NCI-H146 treated with DMSO at 0.1 percent for 48 hours (cell line): ENCODE data around the gene VEPH1.
"Not testable (repeated sequence)": the region's sequence is repeated elsewhere in the genome, so short reads cannot be mapped to it uniquely, and the experiment has no call there.

Experiments used
- DNase-seq: peaks from one replicate; lab custom pipeline; 2025; ENCODE audit not compliant: unreplicated experiment; lab: John Stamatoyannopoulos, UW

The VEPH1 gene

DNA sequence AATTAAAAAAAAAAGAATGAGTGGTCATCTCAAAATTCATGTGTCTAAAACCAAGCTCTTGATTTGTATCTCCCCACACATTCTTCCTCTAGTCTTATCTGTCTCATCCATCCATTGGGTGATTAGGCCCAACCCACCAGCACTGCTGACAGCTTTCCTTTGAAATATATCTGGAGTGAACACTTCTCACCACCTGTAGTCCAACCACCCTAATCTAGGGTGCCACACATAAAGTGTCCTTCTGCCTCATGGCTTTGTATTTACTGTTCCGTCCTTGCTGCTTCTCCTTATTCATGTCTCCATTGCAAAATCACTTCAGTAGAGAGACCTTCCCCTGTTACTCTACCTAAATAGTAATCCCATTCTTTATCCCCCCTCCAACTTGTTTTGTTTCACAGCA, 149.0 kb downstream of the VEPH1 start:
- no peak for DNase-seq

DNA sequence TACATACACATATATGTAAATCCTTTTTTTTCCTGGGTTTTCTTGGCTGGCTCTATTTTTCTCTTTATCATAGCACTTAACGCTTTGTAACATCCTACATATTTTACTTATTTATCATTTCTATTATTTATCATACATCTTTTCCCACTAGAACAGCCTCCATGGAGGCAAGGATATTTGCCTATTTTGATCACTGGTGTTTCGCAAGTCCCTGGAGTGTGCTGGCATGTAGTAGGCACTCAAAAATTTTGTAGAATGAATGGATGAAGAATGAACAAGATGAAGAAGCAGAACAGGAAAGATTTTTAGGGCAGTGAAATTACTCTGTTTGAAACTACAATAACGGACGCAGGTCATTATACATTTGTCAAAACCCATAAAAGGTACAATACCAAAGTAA, 149.6 kb downstream of the VEPH1 start:
- DNase-seq: no peak

DNA sequence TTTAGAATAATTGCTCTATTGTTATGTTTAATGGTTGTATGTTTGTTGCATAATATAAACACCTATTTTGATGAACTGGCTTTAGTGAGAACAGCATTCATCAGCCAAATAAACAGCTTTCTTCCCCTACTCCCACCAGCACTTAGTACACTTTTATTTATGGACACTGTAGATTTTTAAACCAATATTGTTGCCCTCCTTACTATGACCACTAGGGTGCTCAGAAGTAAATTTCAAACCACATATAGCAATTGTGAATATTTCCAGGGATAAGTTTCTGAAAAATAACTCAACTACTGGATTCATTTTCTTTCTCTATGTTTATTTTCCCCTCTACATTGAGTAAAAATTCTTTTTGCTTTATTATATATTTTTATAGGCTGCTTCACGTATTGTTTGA, 151.2 kb downstream of the VEPH1 start:
- DNase-seq: no peak

DNA sequence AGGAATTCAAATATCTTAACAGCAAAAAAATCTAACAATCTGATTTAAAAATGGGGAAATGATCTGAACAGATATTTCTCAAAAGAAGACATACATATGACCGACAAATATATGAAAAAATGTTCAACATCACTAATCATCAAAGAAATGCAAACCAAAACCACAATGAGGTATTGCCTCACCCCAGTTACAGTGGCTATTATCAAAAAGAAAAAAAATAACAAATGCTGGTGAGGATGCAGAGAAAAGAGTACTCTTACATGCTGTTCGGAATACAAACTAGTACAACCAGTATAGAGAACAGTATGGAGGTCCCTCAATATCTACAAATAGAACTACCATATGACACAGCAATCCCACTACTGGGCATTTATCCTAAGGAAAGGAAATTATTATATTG, 152.6 kb downstream of the VEPH1 start:
- not testable (repeated sequence) for DNase-seq

DNA sequence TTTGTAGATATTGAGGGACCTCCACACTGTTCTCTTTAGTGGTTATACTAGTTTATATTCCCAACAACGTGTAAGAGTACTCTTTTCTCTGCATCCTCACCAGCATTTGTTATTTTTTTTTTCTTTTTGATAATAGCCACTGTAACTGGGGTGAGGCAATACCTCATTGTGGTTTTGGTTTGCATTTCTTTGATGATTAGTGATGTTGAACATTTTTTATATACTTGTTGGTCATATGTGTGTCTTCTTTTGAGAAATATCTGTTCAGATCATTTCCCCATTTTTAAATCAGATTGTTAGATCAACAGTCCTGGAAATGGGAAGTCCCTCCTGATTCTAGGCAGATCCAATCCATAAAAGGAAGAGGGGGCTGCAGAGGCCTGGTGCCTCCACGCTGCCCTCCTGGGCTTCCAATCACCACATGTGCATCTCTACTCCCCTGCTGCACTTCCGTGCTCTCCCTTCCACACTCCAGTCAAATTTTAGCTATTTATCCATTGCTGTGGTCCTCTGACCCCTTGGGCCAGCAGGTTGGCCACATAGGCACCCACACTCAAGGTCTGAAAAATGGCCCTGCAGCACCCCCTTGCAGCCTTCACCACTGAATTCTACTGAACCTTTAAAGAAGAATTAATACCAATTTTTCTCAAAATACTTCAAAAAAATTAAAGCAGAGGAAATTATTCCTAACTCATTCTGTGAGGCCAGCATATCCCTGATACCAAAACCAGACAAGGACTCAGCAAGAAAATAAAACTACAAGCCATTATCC, 154.7 kb downstream of the VEPH1 start:
- DNase-seq: not testable (repeated sequence)

DNA sequence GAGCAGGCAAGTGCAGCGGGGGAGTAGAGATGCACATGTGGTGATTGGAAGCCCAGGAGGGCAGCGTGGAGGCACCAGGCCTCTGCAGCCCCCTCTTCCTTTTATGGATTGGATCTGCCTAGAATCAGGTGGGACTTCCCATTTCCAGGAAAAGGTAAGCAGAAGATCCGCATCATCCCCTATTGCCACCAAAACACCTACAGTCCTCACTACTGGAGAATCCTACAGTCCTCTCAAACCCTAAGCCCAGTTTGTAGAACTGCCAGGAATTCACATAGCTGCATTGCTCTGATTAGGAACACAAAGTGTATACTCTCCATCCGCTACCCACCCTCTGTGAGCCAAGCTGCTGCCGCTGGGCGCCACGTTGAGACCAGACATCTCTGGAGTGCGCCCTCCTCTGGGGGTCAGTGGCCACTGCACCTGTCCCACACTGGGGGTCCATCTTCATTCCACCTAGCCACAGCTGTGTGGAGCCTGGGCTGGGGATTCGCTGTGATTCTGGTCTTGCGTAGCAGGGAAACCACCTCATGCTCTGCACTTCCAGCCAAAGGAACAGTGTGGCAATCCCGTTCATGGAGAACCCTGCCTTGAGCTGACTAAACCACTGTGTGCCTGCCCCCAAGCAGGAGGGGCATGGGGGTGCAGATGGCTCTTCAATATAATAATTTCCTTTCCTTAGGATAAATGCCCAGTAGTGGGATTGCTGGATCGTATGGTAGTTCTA, 155.5 kb downstream of the VEPH1 start:
- DNase-seq: no peak

DNA sequence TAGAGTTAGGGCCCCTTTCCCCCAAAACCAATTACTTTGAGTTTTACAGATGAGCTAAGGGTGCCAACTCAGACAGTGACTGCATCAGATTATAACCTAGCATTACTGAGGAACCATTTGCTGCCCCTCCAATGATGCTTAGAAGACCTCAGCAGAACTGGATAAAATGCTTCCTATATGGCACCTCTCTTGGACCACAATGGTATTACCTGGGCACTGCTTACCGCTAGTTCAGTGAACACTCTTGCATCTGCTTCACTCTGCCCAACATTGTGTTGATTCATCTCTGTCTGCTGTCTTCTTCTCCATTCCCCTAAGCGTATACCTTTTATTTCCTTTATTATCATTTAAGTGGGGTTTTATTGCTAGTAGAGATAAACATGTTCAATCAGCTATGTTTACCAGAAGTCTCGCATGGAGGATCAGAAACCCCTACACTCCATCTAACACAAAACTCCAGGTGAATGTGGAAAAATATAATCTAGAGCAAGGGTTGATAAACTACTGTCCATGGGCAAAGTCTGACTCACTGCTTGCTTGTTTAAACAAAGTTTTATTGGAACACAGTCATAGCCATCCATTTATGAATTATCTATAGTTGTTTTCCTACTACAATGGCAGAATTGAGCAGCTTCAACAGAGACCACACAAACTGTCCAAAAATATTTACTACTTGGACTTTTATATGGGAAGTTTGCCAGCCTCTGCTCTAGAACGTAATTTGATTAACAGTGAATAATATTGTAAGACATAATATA, 166.8 kb downstream of the VEPH1 start:
- DNase-seq: peak; percentile 33

DNA sequence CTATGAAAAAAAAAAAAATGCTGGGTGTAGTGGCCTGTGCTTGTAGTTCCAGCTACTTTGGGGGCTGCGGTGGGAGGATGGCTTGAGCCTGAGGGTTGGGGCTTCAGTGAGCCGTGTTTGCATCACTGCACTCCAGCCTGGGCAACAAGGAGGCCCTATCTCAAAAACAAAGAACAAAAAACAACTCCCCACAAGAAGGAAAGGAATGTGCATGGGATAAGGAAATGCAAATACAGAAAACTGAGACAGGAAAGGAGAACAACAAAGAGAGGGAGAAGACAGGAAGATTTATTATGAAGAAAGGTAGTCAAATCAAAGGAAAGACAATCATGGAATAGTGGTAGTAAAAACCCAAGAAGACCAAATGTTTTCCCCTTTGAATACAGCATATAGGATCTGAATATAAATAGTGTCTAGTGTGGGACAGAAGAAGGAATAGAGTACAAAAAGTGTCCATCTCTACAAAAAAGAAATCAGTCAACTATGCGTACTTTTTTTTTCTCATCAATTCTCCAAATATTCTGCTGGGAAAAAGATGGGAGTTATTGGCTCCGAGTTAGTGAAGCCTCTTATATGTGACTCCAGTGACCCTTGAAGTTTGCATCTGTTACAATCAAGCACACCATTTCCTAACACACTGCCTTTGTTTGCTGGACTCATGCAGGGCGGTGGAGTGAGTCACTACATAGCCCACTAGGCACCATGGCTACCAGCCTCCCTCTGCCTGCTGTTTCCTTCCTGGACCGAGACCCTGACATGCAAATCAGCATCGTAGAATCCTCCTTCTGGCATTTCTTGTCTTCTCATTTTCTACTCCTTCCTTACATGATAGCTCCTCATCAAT, 167.8 kb downstream of the VEPH1 start:
- DNase-seq: peak; percentile 70

DNA sequence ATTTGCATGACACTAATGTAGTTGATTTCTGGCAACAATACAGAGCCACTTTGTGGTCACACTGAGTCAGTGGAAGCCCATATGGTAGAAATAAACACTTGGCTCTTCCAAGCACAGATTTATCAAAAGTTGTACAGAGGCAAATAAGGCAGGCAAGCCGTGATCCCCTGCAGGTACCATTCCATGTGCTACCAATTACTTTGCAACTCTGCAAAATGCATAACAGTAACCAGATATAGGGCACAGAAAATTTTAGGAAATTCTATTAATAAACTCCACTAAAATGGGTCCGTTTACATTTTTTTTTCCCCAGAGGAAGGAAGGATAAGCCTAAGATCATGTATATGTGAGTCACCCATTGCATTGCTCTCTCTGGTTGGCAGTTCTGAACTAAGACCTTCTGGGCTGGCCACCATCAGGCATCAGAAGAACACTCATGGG, 169.6 kb downstream of the VEPH1 start:
- no peak for DNase-seq

DNA sequence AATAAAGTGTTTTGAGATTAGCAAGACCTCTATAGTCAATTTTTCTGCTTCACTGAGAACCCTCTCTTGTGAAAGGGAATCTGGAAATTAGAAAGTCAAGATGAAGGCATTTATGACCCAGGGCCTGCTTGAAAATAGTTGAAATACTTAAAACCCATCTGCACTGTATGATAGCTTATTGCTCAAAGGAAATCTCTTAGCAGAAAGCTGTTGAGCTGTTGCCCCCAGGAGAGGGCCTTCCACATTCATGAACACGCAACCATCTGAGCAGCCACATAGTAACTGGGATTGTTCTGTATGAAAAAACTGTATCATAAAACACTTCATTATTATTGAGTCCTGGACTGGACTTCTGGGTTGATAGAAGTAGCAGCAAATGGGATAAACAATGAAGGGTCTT, 173.0 kb downstream of the VEPH1 start:
- no peak for DNase-seq

DNA sequence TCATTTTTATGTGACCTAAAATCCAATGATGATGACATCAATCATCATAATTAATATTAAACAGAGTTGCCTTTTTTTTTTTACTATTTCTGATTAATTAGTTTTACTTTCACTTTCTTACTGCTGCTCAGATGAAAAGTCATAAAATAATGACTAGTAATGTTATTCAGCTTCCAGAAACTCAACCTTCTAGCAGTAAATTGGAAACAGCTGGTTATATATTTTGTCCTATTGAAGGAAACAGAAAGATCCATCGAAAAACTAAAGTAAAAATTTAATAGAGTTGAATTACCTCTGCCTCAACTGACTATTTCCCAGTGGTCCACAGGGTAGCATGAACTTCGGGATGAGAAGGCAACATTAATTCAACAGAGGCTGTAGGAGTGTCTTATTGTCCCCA, 173.7 kb downstream of the VEPH1 start:
- DNase-seq: no peak

DNA sequence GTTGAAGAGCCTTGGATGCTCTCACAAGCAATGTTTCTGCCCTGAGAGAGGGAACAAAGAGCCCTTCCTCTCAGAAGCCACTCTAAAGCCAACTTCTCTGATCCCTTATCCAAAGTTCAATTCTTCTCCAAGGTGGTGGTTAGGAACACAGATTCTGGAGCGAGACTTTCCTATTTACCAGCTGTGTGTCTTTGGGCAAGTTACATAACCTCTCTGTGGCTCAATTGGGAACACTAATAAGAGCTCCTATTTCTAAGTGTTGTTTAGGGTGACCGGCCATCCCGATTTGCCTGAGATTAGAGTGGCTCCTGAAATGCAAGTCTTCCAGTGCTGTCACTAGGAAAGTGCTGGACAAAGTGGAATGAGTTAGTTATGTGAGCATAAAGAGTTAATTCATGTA, 175.4 kb downstream of the VEPH1 start:
- no peak for DNase-seq

DNA sequence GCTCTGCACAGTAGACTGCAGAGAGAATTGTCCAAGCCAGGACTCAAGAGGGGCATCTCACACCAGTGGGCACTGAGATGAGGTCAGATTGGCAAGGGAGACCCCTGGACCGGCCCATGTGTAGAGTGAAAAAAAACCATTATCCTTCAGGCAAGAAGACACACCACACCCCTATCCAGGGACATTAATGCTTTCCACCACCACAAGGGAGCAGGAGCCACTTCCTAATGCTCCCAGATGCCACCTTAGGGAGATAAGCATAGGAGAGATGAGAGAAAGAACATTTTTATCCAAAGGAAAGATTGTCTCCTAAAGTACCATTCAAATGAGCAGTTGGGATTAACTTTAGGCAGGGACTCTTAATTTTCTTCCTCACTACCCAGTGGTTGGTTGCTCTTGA, 176.2 kb downstream of the VEPH1 start:
- DNase-seq: no peak

DNA sequence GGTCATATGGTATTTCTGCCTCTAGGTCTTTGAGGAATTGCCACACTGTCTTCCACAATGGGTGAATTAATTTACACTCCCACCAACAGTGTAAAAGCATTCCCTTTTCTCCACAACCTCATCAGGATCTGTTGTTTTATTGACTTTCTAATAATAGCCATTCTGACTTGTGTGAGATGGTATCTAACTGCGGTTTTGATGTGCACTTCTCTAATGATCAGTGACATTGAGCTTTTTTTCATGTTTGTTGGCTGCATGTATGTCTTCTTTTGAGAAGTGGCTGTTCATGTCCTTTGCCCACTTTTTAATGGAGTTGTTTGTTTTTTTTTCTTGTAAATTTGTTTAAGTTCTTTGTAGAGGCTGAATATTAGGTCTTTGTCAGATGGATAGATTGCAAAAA, 178.3 kb downstream of the VEPH1 start:
- DNase-seq: not testable (repeated sequence)

DNA sequence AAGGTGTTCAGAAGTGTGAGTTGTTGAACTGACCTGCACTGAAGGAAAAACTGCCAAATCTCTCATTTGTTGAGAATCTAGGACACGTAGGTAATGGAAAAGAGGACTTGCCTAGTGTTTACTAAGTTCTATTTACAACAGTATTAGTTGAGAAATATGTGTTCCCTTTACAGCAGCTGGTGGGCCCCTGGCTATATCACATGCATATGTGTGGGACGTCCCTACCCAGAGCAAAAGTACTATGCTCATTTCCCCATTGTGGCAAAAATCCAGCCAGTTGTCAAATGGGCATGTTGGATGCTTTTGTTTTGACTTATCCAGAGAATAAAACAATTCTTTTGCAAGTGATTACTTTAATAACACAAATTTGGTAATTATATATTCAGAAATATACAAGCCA, 179.9 kb downstream of the VEPH1 start:
- no peak for DNase-seq

DNA sequence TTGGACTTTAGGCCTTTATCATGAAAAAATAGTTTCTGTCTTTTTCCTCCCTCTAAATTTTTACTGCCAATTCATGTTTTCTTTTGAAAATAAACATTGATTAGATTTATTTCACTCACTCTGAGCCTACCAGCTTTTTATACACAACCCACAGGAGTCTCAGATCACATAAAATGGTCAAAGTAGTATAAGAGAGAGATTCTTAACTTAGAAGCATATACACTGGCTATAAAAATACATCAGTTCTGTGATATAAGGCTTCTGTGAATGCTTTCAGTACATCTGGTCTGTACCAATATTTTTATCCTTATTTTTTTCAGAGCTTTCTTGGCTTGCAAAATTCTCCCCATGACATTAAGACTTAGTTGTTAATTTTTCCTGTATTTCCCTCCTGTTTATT, 183.5 kb downstream of the VEPH1 start:
- DNase-seq: no peak

DNA sequence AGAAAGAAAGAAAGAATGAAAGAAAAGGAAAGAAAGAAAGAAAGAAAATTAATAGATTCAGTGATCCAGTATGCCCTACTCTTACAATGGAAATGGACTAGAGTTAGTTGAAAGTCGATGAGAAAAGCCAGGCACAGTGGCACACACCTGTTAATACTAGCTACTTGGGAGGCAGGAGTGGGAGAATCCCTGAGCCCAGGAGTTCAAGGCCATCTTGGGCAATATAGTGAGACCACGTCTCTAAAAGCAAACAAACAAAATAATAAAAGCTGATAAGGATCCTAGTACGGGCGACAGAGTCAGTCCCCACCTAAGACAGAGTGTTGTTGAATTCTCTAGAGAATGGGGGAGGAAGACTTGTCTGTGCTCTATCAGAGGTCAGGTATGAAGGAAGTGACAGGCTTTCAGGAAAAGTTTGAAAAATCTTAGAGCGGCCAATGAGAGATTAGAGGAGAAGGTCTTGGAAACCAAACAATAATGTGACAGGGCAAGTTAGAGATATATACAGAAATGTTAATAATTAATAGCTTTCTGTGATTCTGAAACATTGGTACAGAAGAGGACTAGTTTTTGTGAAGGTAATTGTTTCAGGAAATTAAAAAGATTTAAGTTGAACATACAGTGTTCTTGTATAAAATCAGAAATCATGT, 184.5 kb downstream of the VEPH1 start:
- DNase-seq: no peak

DNA sequence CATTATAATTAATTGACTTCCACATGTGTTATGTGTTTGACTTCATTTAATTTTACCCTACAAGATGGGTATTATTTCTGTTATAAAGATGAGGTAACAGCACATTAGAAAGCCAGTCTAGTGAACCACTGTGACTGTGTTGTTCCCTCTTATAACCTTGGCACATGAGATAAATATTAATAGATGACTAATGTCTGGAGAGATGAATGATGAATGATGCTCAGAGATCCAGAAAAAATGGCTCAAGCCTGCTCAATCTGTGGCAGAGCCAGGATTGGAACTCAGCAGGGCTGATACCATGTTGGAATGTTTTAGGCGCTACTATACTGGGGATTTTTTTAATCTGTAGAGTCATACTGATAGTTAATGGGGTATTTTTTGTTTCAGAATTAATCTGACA, 185.3 kb downstream of the VEPH1 start:
- no peak for DNase-seq

DNA sequence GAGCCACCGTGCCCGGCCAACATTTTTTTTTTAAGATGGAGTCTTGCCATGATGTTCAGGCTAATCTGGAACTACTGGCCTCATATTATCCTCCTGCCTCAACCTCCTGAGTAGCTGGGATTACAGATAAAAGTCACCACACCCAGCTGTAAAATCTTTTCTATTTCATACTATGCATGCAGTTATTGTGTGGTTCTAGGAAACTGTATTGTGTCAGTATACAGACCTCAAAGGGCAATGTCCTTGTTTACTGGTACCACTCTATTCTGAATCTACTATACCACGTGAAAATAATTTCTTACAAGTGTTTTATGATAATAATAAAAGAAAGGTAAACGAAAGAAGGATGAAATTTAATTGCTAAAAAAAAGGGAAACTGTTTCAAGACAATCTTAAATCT, 190.0 kb downstream of the VEPH1 start:
- DNase-seq: no peak

DNA sequence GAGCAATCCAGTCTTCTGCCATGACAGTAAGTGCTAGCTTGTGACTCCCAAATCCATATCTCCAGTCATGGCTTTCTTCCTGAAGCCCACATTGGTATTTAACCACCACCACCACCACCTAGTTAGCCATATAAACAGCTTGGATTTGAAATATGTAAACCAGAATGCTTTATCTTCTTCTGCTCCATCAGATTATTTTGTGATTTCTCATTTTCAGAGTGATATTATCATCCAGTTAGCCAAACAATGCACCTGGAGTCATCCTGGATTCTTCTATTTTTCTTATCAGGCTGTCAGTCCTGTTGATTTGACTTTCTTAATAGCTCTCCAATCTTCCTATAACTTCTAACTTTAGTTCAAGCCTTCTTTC, 190.9 kb downstream of the VEPH1 start:
- no peak for DNase-seq
